Naive B cell (primary cell): ENCODE results near the gene DTNBP1. TPM values are rescaled to one million over a fixed set of nuclear protein-coding genes. Genes with fewer than 3 reads are reported as not detected.

Source experiments
- ATAC-seq, 2 donors: fragments of 150-1000 bp; cut with Tn5 transposase; 2 replicates each; pipeline ENCODE4 v1.10.0; 2021; ENCODE audit warnings: low read depth in 2 of 2, mild to moderate bottlenecking in 2 of 2, moderate library complexity in 2 of 2
- DNase-seq: peaks from one replicate; pipeline ENCODE4 v3.0.0; 2022
- H3K27ac Mint-ChIP-seq, 6 donors: one replicate each; pipeline ENCODE4 v1.8.0; 2020 to 2022; ENCODE audit warnings: mild to moderate bottlenecking in 6 of 6, mixed read lengths in 6 of 6, moderate library complexity in 5 of 6, inconsistent platforms in 2 of 6
- H3K27me3 Mint-ChIP-seq, 3 donors: one replicate each; pipeline ENCODE4 v1.8.0; 2021 to 2022; ENCODE audit warnings: mixed read lengths in 3 of 3, mild to moderate bottlenecking in 1 of 3
- H3K36me3 Mint-ChIP-seq, 2 donors: one replicate each; pipeline ENCODE4 v1.8.0; 2020 to 2022; ENCODE audit warnings: mixed read lengths in 2 of 2, inconsistent platforms in 1 of 2, mild to moderate bottlenecking in 1 of 2
- H3K4me1 Mint-ChIP-seq, 3 donors: one replicate each; pipeline ENCODE4 v1.8.0; 2020 to 2022; ENCODE audit warnings: mixed read lengths in 3 of 3, inconsistent platforms in 1 of 3, mild to moderate bottlenecking in 1 of 3, moderate library complexity in 1 of 3
- H3K4me3 Mint-ChIP-seq, 8 donors: one replicate each; pipeline ENCODE4 v1.8.0; 2020 to 2022; ENCODE audit warnings: mild to moderate bottlenecking in 8 of 8, mixed read lengths in 8 of 8, moderate library complexity in 8 of 8, inconsistent platforms in 2 of 8
- H3K9me3 Mint-ChIP-seq, 7 donors: one replicate each; pipeline ENCODE4 v1.8.0; 2020 to 2022; ENCODE audit warnings: mixed read lengths in 7 of 7, mild to moderate bottlenecking in 5 of 7, inconsistent platforms in 2 of 7, moderate library complexity in 1 of 7
- polyA plus RNA-seq, 6 donors: library from polyadenylated mRNA; unstranded; fragments of 300-500 nt; fragmentation: Illumina TruSeq; gene quantifications; one replicate each; pipeline ENCODE4 v1.2.3, GENCODE V29; 2021; ENCODE audit warnings: low read depth in 6 of 6

Gene DTNBP1
- polyA plus RNA-seq, 6 donors from 2014 or later: 60.2 to 108 (median 77.4) TPM

DNA sequence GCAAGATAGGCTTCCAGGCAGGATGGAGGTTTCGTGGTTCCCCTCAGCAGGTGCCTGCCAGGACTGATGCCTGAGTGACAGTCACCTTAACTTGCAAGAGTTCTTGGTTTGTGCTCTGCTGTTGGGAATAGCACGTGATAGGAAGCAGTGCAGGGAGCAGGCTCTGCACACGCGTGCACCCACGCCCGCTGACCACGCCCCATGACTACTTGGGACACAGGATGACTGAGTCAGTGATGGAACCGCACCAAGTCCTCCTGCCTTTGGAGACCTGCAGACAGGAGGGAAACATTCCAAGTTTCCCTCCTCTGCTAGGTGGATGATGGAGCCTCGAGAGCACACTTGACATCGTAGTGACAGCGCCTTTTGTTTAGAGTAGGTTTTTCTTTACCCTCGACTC is 164.2 kb downstream of the DTNBP1 start:
- Mint-ChIP-seq H3K27ac (peak overlapping the region in 3 of 6 donors; percentile 37 to 88 (median 84)), H3K4me3 (no peak overlapping the region), H3K36me3 (peaks cover 10 to 12% of the 10 kb centered on the region in 2 donors), H3K9me3 (no peaks in the 10 kb centered on the region), H3K4me1 (peaks cover 10 to 21% (median 11%) of the 10 kb centered on the region in 3 donors), H3K27me3 (no peaks in the 10 kb centered on the region)
- ATAC-seq: no peak
- DNase-seq: no peak

DNA sequence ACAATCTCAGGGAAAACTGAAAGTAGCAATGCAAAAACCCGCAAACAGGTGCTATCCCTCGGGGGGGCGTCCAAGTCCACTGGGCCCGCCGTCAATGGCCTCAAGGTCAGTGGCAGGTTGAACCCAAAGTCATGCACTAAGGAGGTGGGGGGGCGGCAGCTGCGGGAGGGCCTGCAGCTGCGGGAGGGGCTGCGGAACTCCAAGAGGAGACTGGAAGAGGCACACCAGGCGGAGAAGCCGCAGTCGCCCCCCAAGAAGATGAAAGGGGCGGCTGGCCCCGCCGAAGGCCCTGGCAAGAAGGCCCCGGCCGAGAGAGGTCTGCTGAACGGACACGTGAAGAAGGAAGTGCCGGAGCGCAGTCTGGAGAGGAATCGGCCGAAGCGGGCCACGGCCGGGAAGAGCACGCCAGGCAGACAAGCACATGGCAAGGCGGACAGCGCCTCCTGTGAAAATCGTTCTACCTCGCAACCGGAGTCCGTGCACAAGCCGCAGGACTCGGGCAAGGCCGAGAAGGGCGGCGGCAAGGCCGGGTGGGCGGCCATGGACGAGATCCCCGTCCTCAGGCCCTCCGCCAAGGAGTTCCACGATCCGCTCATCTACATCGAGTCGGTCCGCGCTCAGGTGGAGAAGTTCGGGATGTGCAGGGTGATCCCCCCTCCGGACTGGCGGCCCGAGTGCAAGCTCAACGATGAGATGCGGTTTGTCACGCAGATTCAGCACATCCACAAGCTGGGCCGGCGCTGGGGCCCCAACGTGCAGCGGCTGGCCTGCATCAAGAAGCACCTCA is 166.3 kb downstream of the DTNBP1 start:
- Mint-ChIP-seq H3K4me1 (peaks cover 21 to 31% (median 25%) of the 10 kb centered on the region in 3 donors), H3K27ac (no peak overlapping the region), H3K9me3 (no peaks in the 10 kb centered on the region), H3K4me3 (peak overlapping the region in 1 of 8 donors; percentile 30), H3K27me3 (no peaks in the 10 kb centered on the region), H3K36me3 (peaks cover 6 to 10% of the 10 kb centered on the region in 2 donors)
- no peak for DNase-seq
- no peak for ATAC-seq

DNA sequence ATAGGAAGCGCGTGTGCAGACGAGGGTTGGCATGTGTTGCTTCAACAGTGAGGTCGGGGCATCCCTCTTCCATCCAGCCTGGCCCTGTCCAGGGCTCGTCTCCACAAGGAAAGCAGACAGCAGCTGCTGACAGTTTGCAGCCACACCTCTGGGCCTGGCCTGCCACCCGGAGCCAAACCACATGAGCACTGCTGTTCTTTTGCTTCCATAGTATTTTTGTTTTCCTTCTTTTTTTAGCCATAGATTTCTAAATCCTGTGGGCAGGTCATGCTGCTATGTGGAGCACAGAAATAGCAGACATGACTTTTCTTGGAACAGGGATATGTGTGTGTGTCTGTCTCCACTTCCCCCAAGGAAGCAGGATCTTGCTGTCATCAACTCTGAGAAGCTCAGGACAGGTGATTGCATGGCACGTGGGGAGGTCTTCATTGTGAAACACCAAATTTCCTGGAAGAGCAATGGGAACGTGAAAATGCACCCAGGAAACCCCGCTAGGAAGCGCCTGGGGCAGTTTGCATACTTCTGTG is 167.4 kb downstream of the DTNBP1 start:
- Mint-ChIP-seq H3K4me1 (peaks cover 29 to 34% (median 33%) of the 10 kb centered on the region in 3 donors), H3K9me3 (no peaks in the 10 kb centered on the region), H3K27me3 (no peaks in the 10 kb centered on the region), H3K36me3 (peaks cover 6 to 10% of the 10 kb centered on the region in 2 donors), H3K4me3 (no peak overlapping the region), H3K27ac (peak overlapping the region in 4 of 6 donors; percentile 5 to 43 (median 34))
- DNase-seq: no peak
- ATAC-seq: no peak

DNA sequence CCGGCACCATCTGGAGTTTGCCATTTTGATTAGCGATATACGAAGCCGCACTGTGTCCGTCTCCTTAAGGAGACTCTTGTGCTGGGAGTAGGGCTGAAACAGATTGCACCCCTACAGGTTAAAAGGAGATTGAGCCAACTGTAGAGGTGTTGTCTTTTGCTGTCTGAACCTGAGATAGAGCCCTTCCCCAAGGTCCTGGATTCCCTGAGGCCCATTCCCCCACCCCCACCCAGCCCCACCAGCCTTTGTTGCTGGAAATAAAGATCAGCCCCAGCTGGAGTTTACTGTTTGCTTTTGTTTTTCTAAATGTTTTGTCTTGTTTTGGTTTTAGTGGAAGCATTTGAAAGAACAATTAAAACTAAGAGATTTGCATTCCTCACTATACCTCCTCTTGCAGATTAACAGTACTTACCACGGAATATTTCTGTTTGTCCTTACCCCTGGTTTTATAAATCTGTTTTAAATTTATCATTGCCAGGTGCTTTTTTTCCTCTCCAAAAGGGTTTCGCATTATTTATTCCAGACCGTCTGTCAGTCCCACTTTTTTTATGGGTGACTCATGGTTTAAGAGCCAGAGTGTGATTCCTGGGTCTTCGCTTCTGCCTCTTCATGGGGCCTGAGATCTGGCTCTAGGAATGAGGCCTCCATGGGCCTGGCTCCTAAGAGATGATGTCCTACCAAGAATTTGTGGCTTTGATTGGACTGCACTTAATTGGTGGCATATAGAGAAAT is 169.2 kb downstream of the DTNBP1 start:
- Mint-ChIP-seq H3K27ac (peak overlapping the region in 1 of 6 donors; percentile 81), H3K4me1 (peaks cover 41 to 49% (median 45%) of the 10 kb centered on the region in 3 donors), H3K36me3 (peaks cover 10 to 12% of the 10 kb centered on the region in 2 donors), H3K9me3 (no peaks in the 10 kb centered on the region), H3K27me3 (no peaks in the 10 kb centered on the region), H3K4me3 (no peak overlapping the region)
- no peak for ATAC-seq
- DNase-seq: no peak

DNA sequence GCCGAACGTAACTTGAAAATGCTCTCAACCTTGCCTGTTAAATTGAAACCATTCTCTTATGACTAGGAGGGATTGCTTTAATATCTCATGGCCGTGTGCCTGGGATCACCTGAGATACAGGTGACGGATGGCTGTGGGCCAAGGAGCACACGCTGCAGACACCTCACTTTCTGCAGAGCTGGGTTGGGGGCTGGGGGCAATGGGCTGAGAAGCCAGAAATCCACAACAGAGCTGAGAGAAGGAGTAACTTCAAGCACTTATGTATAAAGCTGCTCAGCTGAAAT is 170.9 kb downstream of the DTNBP1 start:
- DNase-seq (no peak), ATAC-seq (no peak)
- H3K4me1 Mint-ChIP-seq: peaks cover 44 to 49% (median 47%) of the 10 kb centered on the region in 3 donors
- no peaks in the 10 kb centered on the region for H3K9me3 Mint-ChIP-seq
- no peaks in the 10 kb centered on the region for H3K27me3 Mint-ChIP-seq
- H3K4me3 Mint-ChIP-seq: peak overlapping the region in 2 of 8 donors; percentile 25 to 30
- H3K36me3 Mint-ChIP-seq: peaks cover 10 to 22% of the 10 kb centered on the region in 2 donors
- H3K27ac Mint-ChIP-seq: peak overlapping the region in 5 of 6 donors; percentile 62 to 81 (median 79)

DNA sequence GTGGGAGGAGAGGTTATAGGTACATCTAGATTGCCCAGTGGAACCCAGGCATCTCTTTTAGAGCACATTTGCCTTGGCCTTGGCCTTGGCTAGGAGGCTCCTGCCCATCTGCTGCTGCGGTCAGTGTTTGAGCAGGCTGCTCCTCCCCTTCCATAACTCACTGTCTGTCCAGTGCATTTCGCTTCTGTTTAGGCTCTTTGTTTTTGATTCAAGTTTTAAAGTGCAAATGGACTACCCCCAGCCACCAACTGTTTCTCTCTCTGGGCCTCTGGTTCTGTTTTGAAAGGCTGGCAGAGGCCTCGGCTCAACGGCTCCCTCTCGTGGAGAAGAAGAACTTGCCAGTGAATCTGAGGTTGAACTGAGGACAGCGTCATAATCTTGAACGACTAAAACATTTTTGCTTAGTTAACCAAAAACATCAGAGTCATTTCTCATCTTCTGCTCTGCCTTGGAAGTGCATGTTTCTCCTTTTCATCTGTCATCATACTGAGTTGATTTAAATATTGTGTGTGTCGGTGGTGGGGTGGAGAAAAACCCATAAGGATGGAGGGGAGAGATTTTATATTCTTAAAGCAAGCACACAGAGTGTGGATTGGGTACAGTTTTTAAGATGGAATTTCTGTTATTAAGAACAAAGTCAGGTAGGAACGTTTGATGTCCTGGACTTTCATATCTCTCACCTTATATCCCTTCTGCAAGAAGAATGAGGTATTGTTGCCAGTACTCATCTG is 171.4 kb downstream of the DTNBP1 start:
- no peaks in the 10 kb centered on the region for H3K9me3 Mint-ChIP-seq
- peaks cover 14 to 25% of the 10 kb centered on the region in 2 donors for H3K36me3 Mint-ChIP-seq
- H3K4me3 Mint-ChIP-seq: peak overlapping the region in 3 of 8 donors; percentile 2 to 65 (median 20)
- peaks cover 44 to 49% (median 49%) of the 10 kb centered on the region in 3 donors for H3K4me1 Mint-ChIP-seq
- peak; percentile 85 to 89 for ATAC-seq
- no peaks in the 10 kb centered on the region for H3K27me3 Mint-ChIP-seq
- DNase-seq: peak; percentile 63
- peak overlapping the region in 5 of 6 donors; percentile 74 to 84 (median 81) for H3K27ac Mint-ChIP-seq

DNA sequence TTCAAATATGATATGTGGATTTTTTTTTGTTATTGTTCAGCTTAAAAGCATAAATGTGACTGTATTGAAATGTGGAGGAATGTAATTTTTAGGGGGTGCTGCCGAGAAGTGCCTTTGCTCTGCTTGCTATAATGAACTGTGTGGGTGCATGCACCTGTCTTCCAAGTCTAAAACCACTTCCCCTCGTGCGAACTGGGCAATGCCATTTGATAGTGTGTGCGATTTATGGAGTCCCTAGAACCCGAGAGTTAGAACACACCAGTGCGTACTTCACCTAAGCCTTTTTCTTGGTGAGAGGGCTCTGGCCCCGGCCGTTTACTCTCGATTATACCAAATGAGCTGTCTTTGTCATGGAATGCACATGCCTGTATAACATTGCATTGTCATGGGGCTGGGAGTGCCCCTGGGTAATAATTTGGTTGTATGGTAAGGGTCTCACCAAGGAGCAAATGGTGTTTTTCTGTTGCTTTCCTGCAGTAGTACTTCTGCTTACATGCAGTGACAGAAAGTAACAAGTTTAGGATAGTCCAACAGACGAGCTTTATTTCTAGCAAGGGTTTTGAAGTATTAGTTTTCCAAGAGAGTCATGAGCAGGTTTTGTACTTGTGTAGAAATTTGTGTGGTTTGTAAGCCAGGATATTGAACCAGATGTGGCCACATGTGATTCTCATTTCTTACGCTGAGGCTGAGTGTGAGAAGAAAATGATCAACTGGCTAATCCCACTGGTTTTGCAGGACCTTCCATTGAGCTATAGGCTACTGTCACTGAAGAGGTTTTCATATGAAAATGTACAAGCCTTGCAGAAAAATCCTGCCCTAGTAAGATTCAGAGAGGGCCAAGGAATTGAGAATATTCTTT is 172.4 kb downstream of the DTNBP1 start:
- ATAC-seq (peak in 1 of 2 donors; percentile 29), DNase-seq (no peak)
- Mint-ChIP-seq H3K4me3 (peak overlapping the region in 2 of 8 donors; percentile 20 to 26), H3K9me3 (no peaks in the 10 kb centered on the region), H3K27ac (peak overlapping the region; percentile 21 to 96 (median 80)), H3K27me3 (no peaks in the 10 kb centered on the region), H3K36me3 (peaks cover 14 to 16% of the 10 kb centered on the region in 2 donors), H3K4me1 (peaks cover 43 to 50% (median 47%) of the 10 kb centered on the region in 3 donors)

DNA sequence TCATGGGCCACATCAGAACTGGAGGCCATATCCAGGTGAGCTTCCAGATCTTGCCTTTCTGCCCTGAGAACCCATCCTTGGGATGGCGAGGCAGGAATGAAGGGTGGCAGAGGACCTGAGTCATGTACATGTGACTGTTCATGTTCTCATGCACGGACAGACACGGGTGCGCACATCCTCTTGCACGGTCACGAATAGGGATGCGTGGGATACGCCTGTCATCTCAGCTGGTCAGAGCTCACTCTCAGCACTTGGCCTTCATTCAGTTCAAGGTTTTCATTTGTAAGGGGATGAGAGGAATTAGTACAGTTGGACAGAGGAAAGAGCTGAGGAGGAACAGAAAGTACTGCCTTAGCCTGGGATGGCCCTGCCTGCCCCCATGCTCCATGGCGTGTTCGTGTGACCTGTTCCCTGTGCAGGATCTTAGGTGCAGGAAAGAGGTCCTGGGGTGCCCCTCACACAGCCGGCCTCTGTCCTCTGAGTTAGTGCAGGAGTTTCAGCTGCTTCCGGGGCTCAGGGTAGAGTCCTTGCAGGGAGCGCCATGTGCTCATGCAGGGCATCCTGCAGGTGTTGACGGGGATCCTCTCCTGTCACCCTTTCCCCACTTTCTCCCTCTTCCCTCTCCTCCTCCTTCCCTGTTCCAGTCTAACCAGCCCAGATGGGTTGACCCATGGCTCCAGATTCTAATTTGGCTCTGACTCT is 173.4 kb downstream of the DTNBP1 start:
- DNase-seq (no peak), ATAC-seq (no peak)
- H3K4me1 Mint-ChIP-seq: peaks cover 44 to 57% (median 52%) of the 10 kb centered on the region in 3 donors
- H3K4me3 Mint-ChIP-seq: peak overlapping the region in 1 of 8 donors; percentile 26
- peak overlapping the region; percentile 49 to 96 (median 88) for H3K27ac Mint-ChIP-seq
- no peaks in the 10 kb centered on the region for H3K9me3 Mint-ChIP-seq
- H3K27me3 Mint-ChIP-seq: no peaks in the 10 kb centered on the region
- H3K36me3 Mint-ChIP-seq: peaks cover 14% of the 10 kb centered on the region in 2 donors

DNA sequence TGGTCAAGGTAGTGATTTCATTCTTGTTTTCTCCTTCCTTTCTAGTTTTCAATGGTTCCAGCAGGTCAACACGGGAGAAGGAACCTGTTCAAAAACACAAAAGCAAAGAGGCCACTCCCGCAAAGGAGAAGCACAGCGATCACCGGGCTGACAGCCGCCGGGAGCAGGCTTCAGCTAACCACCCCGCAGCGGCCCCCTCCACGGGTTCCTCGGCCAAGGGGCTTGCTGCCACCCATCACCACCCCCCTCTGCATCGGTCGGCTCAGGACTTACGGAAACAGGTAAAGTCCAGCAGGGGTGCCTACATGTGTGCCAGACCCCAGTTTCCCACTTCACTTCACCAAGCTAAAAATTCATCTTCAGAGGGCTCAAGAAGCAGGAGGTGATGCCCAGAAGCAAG is 175.6 kb downstream of the DTNBP1 start:
- Mint-ChIP-seq H3K27ac (peak overlapping the region in 3 of 6 donors; percentile 61 to 89 (median 88)), H3K36me3 (peaks cover 14% of the 10 kb centered on the region in 2 donors), H3K27me3 (no peaks in the 10 kb centered on the region), H3K4me3 (no peak overlapping the region), H3K9me3 (no peaks in the 10 kb centered on the region), H3K4me1 (peaks cover 42 to 52% (median 51%) of the 10 kb centered on the region in 3 donors)
- DNase-seq: no peak
- no peak for ATAC-seq

DNA sequence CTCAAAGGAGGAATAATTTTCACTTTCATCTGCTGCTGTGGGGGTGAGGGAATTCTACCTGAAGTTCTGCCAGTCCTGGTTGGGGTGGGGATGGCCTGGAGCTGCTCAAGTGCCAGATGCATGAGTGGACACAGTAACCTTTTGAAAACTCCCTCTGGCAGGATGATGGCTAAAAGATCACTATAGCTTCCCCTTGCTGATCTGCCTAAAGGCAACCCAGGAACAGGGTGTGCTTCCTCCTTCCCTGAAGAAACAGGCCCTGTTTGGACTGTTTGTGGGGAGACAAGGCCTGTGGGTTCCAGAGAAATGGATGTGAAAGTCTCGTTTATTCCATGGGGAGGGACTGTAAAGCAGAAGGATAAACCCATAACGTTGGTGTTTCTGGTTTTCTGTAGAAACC is 176.9 kb downstream of the DTNBP1 start:
- no peaks in the 10 kb centered on the region for H3K27me3 Mint-ChIP-seq
- no peaks in the 10 kb centered on the region for H3K9me3 Mint-ChIP-seq
- H3K27ac Mint-ChIP-seq: peak overlapping the region; percentile 19 to 90 (median 63)
- no peak overlapping the region for H3K4me3 Mint-ChIP-seq
- no peak for ATAC-seq
- no peak for DNase-seq
- H3K36me3 Mint-ChIP-seq: peaks cover 14 to 20% of the 10 kb centered on the region in 2 donors
- peaks cover 40 to 50% (median 49%) of the 10 kb centered on the region in 3 donors for H3K4me1 Mint-ChIP-seq

DNA sequence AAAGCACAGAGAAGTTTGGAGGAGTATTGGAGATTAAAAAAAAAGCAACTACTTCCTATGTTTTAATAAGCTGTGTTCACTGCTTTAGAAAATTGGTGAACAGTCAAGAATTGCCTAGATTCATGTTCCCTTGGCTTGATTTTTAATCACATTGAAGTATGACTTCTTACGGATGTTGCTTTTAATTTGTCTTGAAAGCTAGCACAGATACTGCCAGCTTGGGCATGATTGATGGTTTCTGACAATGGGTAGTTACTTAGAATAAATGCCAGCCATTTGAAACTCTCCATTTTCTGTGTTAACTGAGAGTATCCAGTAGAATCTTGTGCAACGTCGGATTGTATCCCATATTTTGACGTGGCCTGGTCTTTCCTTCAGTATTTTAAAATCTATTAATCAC is 178.0 kb downstream of the DTNBP1 start:
- H3K9me3 Mint-ChIP-seq: no peaks in the 10 kb centered on the region
- no peak for DNase-seq
- H3K4me3 Mint-ChIP-seq: no peak overlapping the region
- H3K4me1 Mint-ChIP-seq: peaks cover 41 to 50% (median 42%) of the 10 kb centered on the region in 3 donors
- no peaks in the 10 kb centered on the region for H3K27me3 Mint-ChIP-seq
- peaks cover 14 to 25% of the 10 kb centered on the region in 2 donors for H3K36me3 Mint-ChIP-seq
- H3K27ac Mint-ChIP-seq: peak overlapping the region in 1 of 6 donors; percentile 74
- no peak for ATAC-seq

DNA sequence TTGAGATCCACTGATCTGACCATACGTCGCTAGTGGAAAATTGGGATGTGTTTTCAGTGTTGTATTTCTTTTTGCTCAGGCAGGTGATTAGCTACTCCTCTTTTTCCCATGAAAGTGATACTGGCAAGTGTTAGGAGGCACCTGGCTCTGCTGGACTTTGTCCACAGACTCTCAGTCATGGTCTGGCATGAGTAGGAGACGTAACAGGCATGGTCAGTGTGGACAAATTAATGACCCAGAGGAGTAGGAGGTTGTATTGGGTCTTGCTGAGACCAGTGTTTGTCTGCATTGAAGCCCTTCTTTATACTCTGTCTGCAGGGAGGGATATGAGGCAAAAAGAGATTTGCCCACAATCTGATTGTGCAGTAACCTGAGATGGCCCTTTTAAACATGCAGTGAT is 178.7 kb downstream of the DTNBP1 start:
- H3K4me1 Mint-ChIP-seq: peaks cover 39 to 50% (median 40%) of the 10 kb centered on the region in 3 donors
- H3K9me3 Mint-ChIP-seq: no peaks in the 10 kb centered on the region
- DNase-seq (no peak), ATAC-seq (no peak)
- H3K36me3 Mint-ChIP-seq: peaks cover 17 to 22% of the 10 kb centered on the region in 2 donors
- H3K4me3 Mint-ChIP-seq: no peak overlapping the region
- no peaks in the 10 kb centered on the region for H3K27me3 Mint-ChIP-seq
- peak overlapping the region in 1 of 6 donors; percentile 39 for H3K27ac Mint-ChIP-seq
